Measurements from ENCODE around the gene UBASH3B.

The UBASH3B gene

GRCh38 chr11:122649116-122649515, 6.4 kb upstream of the UBASH3B start:
- Histone ChIP-seq H3K27me3 (replicated peaks; ENCODE audit: control insufficient read depth, insufficient read depth, low read length) (peaks cover 2% of the 10 kb centered on the region), H3K4me3 (replicated peaks; ENCODE audit: low read depth, low read length) (no peak overlapping the region), H3K36me3 (ENCODE audit: control insufficient read depth, insufficient read depth, low read length) (no peaks in the 10 kb centered on the region)
- no peak for DNase-seq (ENCODE audit: extremely low read depth, insufficient read length)
- no peak for TF ChIP-seq CTCF (IDR thresholded peaks at IDR 0.05; ENCODE audit: insufficient read depth, low read length, poor library complexity, severe bottlenecking)

GRCh38 chr11:122650619-122651018, 4.9 kb upstream of the UBASH3B start:
- TF ChIP-seq CTCF (IDR thresholded peaks at IDR 0.05; ENCODE audit: insufficient read depth, low read length, poor library complexity, severe bottlenecking), result no peak
- DNase-seq (ENCODE audit: extremely low read depth, insufficient read length), result no peak
- Histone ChIP-seq H3K27me3 (replicated peaks; ENCODE audit: control insufficient read depth, insufficient read depth, low read length) (peaks cover 2% of the 10 kb centered on the region), H3K4me3 (replicated peaks; ENCODE audit: low read depth, low read length) (no peak overlapping the region), H3K36me3 (ENCODE audit: control insufficient read depth, insufficient read depth, low read length) (no peaks in the 10 kb centered on the region)

- DNase-seq (ENCODE audit: extremely low read depth, insufficient read length), result no peak
- H3K27me3 ChIP-seq (replicated peaks; ENCODE audit: control insufficient read depth, insufficient read depth, low read length), result peaks cover 2% of the 10 kb centered on the region
- H3K4me3 ChIP-seq (replicated peaks; ENCODE audit: low read depth, low read length), result no peak overlapping the region
- H3K36me3 ChIP-seq (ENCODE audit: control insufficient read depth, insufficient read depth, low read length), result no peaks in the 10 kb centered on the region
- no peak for TF ChIP-seq CTCF (IDR thresholded peaks at IDR 0.05; ENCODE audit: insufficient read depth, low read length, poor library complexity, severe bottlenecking)
Measured at GRCh38 chr11:122652495-122652894, 3.0 kb upstream of the UBASH3B start.

GRCh38 chr11:122653916-122654585, 1.5 kb upstream of the UBASH3B start:
- Histone ChIP-seq H3K36me3 (ENCODE audit: control insufficient read depth, insufficient read depth, low read length) (no peaks in the 10 kb centered on the region), H3K4me3 (replicated peaks; ENCODE audit: low read depth, low read length) (no peak overlapping the region), H3K27me3 (replicated peaks; ENCODE audit: control insufficient read depth, insufficient read depth, low read length) (peaks cover 2% of the 10 kb centered on the region)
- no peak for DNase-seq (ENCODE audit: extremely low read depth, insufficient read length)
- no peak for TF ChIP-seq CTCF (IDR thresholded peaks at IDR 0.05; ENCODE audit: insufficient read depth, low read length, poor library complexity, severe bottlenecking)

GRCh38 chr11:122656073-122656630, 630 bp downstream of the UBASH3B start:
- no peak for TF ChIP-seq CTCF (IDR thresholded peaks at IDR 0.05; ENCODE audit: insufficient read depth, low read length, poor library complexity, severe bottlenecking)
- Histone ChIP-seq H3K27me3 (replicated peaks; ENCODE audit: control insufficient read depth, insufficient read depth, low read length) (peaks cover 6% of the 10 kb centered on the region), H3K36me3 (ENCODE audit: control insufficient read depth, insufficient read depth, low read length) (no peaks in the 10 kb centered on the region), H3K4me3 (replicated peaks; ENCODE audit: low read depth, low read length) (peak overlapping the region; percentile 75)
- DNase-seq (ENCODE audit: extremely low read depth, insufficient read length), result no peak

Data from GM06990 (cell line).